ENCODE data around the gene R3HDM2. TPM values are rescaled to one million over a fixed set of nuclear protein-coding genes. Genes with fewer than 3 reads are reported as not detected.

The R3HDM2 gene
- polyA plus RNA-seq, 1 donor from 2014 or later: 11.1 TPM

DNA sequence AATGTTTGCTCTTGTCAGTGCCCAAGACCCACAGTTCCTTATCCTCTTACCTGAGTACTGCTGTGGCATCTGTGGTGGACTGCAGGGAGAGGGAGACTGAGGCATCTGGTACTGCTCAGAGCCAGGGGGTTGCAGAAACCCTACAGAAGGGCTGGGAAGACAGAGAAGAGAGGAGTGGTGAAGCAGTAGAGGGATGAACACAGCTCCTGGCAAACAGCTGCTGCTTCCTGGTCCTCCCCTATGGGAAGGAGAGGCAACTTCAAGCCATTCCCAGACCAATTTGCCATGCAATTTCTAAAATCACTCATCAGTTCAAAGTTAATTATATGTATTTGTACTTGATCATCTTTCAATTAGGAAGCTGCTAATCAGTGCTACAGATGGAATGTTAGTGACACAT, 164.2 kb downstream of the R3HDM2 start:
- Histone ChIP-seq H3K9me2 (ENCODE audit: insufficient read depth, low read length) (no peaks in the 10 kb centered on the region), H3K79me2 (replicated peaks; ENCODE audit: insufficient read depth, low read length) (no peaks in the 10 kb centered on the region), H4K20me1 (ENCODE audit: insufficient read depth) (no peaks in the 10 kb centered on the region), H3K4me2 (ENCODE audit: low read length) (no peak overlapping the region), H3K9ac (ENCODE audit: low read length) (no peak overlapping the region), H3K27me3 (ENCODE audit: insufficient read depth, low read depth, low read length) (no peaks in the 10 kb centered on the region), H3K36me3 (ENCODE audit: insufficient read depth, low read length) (peaks cover 4% of the 10 kb centered on the region), H3F3A (ENCODE audit: insufficient read depth, low read length, poor library complexity, severe bottlenecking) (no peaks in the 10 kb centered on the region), H3K27ac (ENCODE audit: low read length) (no peak overlapping the region), H2AFZ (ENCODE audit: low read depth, low read length) (no peak overlapping the region), H3K4me3 (ENCODE audit: low read length) (no peak overlapping the region), H3K9me3 (ENCODE audit: low read length) (no peaks in the 10 kb centered on the region)
- no peak for TF ChIP-seq SMC3 (conservative IDR thresholded peaks at IDR 0.05; ENCODE audit: poor library complexity)
- no peak for TF ChIP-seq EP300 (conservative IDR thresholded peaks at IDR 0.05; ENCODE audit: poor library complexity, severe bottlenecking)
- TF ChIP-seq POLR2AphosphoS5 (IDR thresholded peaks at IDR 0.05): no peak
- TF ChIP-seq, protein P1, sequence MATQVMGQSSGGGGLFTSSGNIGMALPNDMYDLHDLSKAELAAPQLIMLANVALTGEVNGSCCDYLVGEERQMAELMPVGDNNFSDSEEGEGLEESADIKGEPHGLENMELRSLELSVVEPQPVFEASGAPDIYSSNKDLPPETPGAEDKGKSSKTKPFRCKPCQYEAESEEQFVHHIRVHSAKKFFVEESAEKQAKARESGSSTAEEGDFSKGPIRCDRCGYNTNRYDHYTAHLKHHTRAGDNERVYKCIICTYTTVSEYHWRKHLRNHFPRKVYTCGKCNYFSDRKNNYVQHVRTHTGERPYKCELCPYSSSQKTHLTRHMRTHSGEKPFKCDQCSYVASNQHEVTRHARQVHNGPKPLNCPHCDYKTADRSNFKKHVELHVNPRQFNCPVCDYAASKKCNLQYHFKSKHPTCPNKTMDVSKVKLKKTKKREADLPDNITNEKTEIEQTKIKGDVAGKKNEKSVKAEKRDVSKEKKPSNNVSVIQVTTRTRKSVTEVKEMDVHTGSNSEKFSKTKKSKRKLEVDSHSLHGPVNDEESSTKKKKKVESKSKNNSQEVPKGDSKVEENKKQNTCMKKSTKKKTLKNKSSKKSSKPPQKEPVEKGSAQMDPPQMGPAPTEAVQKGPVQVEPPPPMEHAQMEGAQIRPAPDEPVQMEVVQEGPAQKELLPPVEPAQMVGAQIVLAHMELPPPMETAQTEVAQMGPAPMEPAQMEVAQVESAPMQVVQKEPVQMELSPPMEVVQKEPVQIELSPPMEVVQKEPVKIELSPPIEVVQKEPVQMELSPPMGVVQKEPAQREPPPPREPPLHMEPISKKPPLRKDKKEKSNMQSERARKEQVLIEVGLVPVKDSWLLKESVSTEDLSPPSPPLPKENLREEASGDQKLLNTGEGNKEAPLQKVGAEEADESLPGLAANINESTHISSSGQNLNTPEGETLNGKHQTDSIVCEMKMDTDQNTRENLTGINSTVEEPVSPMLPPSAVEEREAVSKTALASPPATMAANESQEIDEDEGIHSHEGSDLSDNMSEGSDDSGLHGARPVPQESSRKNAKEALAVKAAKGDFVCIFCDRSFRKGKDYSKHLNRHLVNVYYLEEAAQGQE (IDR thresholded peaks at IDR 0.05; ENCODE audit: borderline replicate concordance): no peak
- TF ChIP-seq TAF1 (IDR thresholded peaks at IDR 0.05; ENCODE audit: low read depth): no peak
- TF ChIP-seq RAD21 (conservative IDR thresholded peaks at IDR 0.05): no peak
- TF ChIP-seq, protein P2, sequence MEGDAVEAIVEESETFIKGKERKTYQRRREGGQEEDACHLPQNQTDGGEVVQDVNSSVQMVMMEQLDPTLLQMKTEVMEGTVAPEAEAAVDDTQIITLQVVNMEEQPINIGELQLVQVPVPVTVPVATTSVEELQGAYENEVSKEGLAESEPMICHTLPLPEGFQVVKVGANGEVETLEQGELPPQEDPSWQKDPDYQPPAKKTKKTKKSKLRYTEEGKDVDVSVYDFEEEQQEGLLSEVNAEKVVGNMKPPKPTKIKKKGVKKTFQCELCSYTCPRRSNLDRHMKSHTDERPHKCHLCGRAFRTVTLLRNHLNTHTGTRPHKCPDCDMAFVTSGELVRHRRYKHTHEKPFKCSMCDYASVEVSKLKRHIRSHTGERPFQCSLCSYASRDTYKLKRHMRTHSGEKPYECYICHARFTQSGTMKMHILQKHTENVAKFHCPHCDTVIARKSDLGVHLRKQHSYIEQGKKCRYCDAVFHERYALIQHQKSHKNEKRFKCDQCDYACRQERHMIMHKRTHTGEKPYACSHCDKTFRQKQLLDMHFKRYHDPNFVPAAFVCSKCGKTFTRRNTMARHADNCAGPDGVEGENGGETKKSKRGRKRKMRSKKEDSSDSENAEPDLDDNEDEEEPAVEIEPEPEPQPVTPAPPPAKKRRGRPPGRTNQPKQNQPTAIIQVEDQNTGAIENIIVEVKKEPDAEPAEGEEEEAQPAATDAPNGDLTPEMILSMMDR (IDR thresholded peaks at IDR 0.05; ENCODE audit: poor library complexity, severe bottlenecking): no peak
- TF ChIP-seq EZH2 (IDR thresholded peaks at IDR 0.05; ENCODE audit: borderline replicate concordance, insufficient read depth, low read length, poor library complexity, severe bottlenecking): no peak
- TF ChIP-seq MXI1 (conservative IDR thresholded peaks at IDR 0.05; ENCODE audit: poor library complexity, severe bottlenecking): no peak

DNA sequence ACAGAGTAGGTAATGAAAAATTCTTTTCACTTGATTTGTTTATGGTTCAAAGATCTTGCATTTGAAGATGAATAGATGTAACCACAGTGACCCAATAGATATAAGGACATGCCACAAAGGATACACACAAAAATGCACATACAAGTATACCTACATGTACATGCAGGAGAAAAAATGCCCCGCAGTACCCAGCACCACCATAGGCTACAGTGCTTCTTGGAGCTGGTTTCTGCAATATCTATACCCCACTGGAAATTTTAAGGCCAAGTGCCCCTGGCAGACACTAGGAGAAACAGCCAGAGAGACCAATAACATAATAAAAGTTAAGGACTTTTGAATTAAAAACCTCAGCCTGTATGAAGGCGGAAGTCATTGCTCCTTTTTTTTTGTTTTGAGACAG, 167.7 kb downstream of the R3HDM2 start:
- no peaks in the 10 kb centered on the region for H3K27me3 ChIP-seq (ENCODE audit: insufficient read depth, low read depth, low read length)
- no peak overlapping the region for H2AFZ ChIP-seq (ENCODE audit: low read depth, low read length)
- H3K79me2 ChIP-seq (replicated peaks; ENCODE audit: insufficient read depth, low read length): no peaks in the 10 kb centered on the region
- H3K9me3 ChIP-seq (ENCODE audit: low read length): no peaks in the 10 kb centered on the region
- no peaks in the 10 kb centered on the region for H3F3A ChIP-seq (ENCODE audit: insufficient read depth, low read length, poor library complexity, severe bottlenecking)
- no peaks in the 10 kb centered on the region for H3K9me2 ChIP-seq (ENCODE audit: insufficient read depth, low read length)
- H3K36me3 ChIP-seq (ENCODE audit: insufficient read depth, low read length): peaks cover 3% of the 10 kb centered on the region
- no peak overlapping the region for H3K9ac ChIP-seq (ENCODE audit: low read length)
- H3K4me2 ChIP-seq (ENCODE audit: low read length): no peak overlapping the region
- TF ChIP-seq SMC3 (conservative IDR thresholded peaks at IDR 0.05; ENCODE audit: poor library complexity): no peak
- no peak for TF ChIP-seq RAD21 (conservative IDR thresholded peaks at IDR 0.05)
- TF ChIP-seq TAF1 (IDR thresholded peaks at IDR 0.05; ENCODE audit: low read depth): no peak
- TF ChIP-seq MXI1 (conservative IDR thresholded peaks at IDR 0.05; ENCODE audit: poor library complexity, severe bottlenecking): no peak
- no peak for TF ChIP-seq POLR2AphosphoS5 (IDR thresholded peaks at IDR 0.05)
- TF ChIP-seq, protein P1 (IDR thresholded peaks at IDR 0.05; ENCODE audit: borderline replicate concordance): no peak
- no peak for TF ChIP-seq EP300 (conservative IDR thresholded peaks at IDR 0.05; ENCODE audit: poor library complexity, severe bottlenecking)
- TF ChIP-seq, protein P2 (IDR thresholded peaks at IDR 0.05; ENCODE audit: poor library complexity, severe bottlenecking): no peak
- TF ChIP-seq EZH2 (IDR thresholded peaks at IDR 0.05; ENCODE audit: borderline replicate concordance, insufficient read depth, low read length, poor library complexity, severe bottlenecking): no peak
- no peak overlapping the region for H3K27ac ChIP-seq (ENCODE audit: low read length)
- H3K4me3 ChIP-seq (ENCODE audit: low read length): no peak overlapping the region
- no peaks in the 10 kb centered on the region for H4K20me1 ChIP-seq (ENCODE audit: insufficient read depth)

Data from neural cell (in vitro differentiated cells).